Measurements from ENCODE around the gene CCDC92.

Gene CCDC92

GRCh38 chr12:123889848-123890535 lies 82.6 kb downstream of the CCDC92 start:
- no peak for DNase-seq (ENCODE audit: low read depth, low spot score)

GRCh38 chr12:123888989-123889388 lies 83.6 kb downstream of the CCDC92 start:
- DNase-seq (ENCODE audit: low read depth, low spot score): no peak

- DNase-seq (ENCODE audit: low read depth, low spot score): no peak
Observed at GRCh38 chr12:123886931-123887582, 85.6 kb downstream of the CCDC92 start.

- DNase-seq (ENCODE audit: low read depth, low spot score): no peak
Observed at GRCh38 chr12:123886258-123886657, 86.4 kb downstream of the CCDC92 start.

Data from smooth muscle cell of the brain vasculature (primary cell).